HG02943 (cell line): ENCODE results near the gene HNRNPL.
"Not testable (repeated sequence)": the region's sequence is repeated elsewhere in the genome, so short reads cannot be mapped to it uniquely, and the experiment has no call there.

Experiments
- ATAC-seq: cut with Tn5 transposase; IDR thresholded peaks from one replicate; pipeline ENCODE4 v1.9.1; 2021; ENCODE audit warnings: mild to moderate bottlenecking, low read depth, moderate library complexity; ENCODE audit not compliant: unreplicated experiment

The HNRNPL gene

GRCh38 chr19:38834104-38834490, 15.7 kb downstream of the HNRNPL start:
- no peak for ATAC-seq

DNA sequence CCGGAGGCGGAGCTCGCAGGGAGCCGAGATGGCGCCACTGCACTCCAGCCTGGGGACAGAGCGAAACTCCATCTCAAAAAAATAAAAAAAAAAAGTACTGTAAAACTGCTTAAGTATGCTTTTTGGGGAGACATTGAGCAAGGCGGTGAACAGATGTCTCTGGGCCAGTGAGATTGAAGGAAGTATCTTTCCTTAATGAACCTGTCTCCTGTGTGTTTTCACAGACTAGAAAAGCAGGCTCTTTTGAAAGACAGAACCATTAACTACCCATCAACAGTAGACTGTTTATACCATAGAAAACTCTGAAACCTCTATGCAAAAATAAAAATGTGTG, 16.7 kb downstream of the HNRNPL start:
- ATAC-seq, result no peak

DNA sequence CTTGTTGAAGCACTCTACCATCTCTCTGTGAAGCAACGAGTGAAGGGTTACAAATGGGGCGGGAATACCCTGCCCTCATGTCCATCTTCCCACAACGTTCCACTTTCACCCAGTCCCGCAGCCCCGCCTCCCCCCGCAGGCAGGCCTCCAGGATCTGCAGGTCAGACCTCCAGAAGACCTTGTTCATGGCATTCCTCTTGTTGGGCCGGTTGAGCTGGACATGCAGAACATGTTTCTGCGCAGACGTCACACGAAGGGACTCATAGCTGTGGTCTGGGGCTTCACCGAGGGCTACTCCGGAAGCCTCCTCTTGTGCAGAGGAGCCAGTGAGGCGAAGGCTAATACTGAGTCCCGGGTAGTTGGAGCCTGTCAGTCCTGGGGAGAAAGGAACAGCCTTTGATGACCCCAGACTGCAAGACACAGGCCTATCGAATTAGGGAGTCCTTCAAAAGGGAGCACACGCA, 18.6 kb downstream of the HNRNPL start:
- ATAC-seq, result peak; percentile 43

DNA sequence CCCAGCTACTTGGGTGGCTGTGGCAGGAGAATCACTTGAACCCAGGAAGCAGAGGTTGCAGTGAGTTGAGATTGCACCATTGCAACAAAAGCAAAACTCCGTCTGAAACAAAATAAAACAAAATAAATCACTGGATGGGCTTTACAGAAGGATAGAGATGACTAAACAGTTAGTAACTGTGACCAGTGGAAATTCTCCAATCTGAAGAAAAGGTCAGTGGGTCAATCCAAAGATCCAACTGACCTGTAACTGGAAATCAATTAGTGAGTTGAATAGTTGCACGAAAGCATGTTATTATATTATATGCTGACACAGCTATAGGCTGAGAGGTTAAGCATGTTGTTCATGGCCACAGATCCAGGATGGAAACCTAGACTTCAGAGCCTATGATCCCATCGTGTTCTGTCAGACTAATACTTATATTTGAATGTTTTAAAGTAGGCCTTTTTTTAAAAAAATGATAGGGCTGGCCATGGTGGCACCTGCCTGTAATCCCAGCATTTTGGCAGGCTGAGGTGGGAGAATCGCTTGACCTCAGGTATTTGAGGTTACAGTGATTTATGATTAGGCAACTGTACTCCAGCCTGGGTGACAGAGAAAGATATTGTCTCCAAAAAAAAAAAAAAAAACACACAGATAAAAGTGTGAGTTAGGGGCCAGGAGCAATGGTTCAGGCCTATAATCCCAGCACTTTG, 19.6 kb downstream of the HNRNPL start:
- ATAC-seq, result no peak

GRCh38 chr19:38829203-38829602, 20.6 kb downstream of the HNRNPL start:
- ATAC-seq, result not testable (repeated sequence)

GRCh38 chr19:38826856-38827551, 22.8 kb downstream of the HNRNPL start:
- no peak for ATAC-seq

GRCh38 chr19:38825936-38826335, 23.9 kb downstream of the HNRNPL start:
- not testable (repeated sequence) for ATAC-seq

- ATAC-seq, result not testable (repeated sequence)
Observed at GRCh38 chr19:38821230-38821825, 28.5 kb downstream of the HNRNPL start.

DNA sequence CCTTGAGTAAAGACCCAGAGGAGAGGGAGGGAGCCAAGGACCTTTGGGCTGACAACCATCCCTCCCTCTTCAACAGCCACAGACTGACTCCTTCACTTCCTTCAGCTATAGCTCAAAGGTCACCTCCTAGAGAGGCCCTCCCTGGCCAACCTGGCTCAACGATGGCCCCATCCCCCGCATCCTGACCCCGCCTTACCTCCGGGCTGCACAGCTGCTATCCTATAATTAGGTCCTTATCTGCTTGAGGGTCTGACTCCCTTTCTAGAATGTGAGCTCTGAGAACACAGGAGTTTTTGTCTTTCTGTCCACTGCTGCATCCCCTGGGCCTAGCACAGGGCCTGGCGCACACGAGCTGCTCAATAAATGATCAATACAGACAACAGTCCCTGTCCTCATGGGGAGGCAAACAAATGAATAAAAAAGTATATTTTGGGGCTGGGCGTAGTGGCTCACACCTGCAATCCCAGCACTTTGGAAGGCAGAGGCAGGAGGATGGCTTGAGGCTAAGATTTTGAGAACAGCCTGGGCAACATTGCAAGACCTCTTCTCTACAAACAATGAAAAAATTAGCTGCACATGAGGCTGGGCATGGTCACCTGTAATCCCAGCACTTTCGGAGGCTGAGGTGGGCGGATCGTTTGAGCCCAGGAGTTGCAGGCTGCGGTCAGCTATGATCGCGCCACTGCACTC, 30.4 kb downstream of the HNRNPL start:
- ATAC-seq, result no peak

- ATAC-seq, result no peak
Observed at GRCh38 chr19:38817081-38817480, 32.7 kb downstream of the HNRNPL start.

DNA sequence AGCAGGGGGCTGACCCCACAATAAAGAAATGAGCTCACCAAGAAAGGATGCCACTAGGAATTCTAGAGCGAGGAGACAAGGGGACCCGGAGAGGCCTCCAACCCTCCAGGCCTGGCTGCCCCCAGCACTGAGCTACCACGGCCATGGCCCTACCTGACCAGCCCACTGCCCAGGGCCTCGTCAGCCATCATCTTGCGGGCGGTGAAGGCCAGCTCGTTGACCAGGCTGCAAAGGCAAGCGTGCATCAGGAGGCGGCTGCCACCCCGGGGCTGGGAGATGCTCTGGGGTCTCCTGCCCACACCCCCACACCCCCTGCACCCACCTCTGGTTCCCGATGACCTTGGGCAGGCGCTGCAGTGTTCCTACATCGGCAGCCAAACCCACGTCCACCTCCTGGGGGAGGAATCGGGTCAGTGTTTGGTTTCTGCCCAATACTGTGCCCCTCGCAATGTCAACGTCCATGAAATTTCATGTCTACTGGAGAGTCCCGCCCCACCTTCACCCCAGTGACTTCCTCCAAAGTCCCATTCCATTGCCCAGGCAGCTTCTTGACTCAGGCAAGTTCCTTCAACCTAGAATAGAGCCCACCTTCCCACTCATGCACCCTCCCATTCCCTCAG, 33.5 kb downstream of the HNRNPL start:
- ATAC-seq, result no peak

DNA sequence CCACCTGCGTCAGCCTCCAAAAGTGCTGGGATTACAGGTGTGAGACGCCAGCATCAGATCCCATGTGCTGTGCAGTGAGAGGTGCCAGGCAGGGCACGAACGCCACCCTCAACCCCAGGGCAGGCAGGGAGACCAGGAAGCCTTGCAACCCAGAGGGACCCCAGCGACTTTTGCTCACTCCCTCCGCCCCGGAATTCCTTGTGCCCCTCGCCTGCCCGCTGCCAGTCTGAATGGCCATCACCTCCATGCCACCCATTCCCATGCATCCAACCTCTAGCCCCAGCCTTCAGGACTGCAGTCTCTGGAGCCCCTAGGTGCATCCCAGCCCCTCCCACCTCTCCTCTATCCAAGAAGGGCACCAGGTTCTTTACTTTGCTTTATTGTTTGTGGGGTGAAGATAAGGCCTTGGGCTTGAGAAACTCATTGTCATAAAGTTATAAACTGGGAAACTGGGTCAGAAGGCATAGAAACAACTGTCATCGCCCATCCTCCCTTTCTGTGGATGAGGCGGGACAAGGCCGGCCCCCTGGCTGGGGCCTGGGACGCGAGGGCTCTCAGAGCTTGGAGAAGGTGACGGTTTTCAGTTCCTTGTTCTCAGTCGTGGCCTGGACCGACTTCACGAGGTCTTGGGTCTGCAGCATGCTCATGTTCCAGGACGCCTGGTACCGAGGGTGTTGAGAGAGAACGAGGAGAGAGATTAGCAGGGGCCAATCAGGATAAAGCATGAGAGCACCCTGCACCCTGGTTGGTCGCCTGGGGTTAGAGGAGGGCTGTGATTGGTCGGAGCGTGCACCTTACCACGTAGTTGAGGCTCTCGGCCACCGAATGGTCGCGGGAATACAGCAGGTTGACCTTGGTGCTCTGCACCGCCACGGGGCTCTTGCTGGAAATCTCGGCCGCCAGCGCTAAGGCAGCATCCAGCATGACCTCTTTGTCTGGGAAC, 34.5 kb downstream of the HNRNPL start:
- ATAC-seq, result no peak

DNA sequence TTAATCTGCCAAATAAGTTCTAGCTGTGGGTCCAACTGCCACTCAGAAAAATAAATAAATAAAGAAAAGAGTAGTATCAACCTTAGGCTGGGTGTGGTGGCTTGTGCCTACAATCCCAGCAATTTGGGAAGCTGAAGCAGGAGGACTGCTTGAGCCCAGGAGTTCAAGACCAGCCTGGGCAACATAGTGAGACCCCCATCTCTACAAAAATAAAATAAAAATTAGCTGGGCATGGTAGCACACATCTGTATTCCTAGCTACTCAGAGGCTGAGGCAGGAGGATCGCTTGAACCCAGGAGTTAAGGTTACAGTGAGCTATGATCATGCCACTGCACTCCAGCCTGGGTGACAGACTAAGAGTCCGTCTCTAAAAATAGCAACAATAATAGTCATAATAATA, 35.9 kb downstream of the HNRNPL start:
- ATAC-seq, result not testable (repeated sequence)

- ATAC-seq, result no peak
Observed at GRCh38 chr19:38813323-38813722, 36.5 kb downstream of the HNRNPL start.

- ATAC-seq, result no peak
Observed at GRCh38 chr19:38812841-38813320, 36.9 kb downstream of the HNRNPL start, which contains the start of gene LGALS4. TSS of gene LGALS4 (minus strand) at chr19:38812945. CDS start at chr19:38812886, 59 bp downstream.

- ATAC-seq, result no peak
Observed at GRCh38 chr19:38812009-38812840, 37.6 kb downstream of the HNRNPL start.

DNA sequence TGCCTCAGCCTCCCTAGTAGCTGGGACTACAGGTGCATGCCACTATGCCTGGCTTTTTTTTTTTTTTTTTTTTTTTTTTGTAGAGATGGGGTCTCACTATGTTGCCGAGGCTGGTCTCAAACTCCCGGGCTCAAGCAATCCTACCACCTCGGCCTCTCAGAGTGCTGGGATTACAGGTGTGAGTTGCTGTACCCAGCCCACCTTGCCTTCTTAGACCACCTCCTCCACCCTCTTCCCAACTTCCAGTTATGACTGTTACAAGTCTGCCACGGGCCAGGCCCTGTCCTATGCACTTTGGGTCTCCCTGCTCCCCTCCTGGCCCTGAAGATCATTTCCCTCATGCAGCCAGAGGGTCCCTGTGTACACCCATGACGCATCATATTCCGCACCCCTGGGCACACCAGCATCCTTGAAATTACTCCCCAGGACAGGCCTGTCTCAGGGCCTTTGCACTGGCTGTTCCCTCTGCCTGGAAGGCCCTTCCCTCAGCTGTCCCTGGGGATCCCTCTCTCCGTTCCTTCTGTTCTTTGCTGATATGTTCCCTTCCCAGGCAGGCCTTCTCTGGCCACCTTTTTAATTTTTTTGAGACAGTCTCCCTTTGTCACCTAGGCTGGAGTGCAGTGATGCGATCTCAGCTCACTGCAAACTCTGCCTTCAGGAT, 40.1 kb downstream of the HNRNPL start:
- ATAC-seq, result no peak

DNA sequence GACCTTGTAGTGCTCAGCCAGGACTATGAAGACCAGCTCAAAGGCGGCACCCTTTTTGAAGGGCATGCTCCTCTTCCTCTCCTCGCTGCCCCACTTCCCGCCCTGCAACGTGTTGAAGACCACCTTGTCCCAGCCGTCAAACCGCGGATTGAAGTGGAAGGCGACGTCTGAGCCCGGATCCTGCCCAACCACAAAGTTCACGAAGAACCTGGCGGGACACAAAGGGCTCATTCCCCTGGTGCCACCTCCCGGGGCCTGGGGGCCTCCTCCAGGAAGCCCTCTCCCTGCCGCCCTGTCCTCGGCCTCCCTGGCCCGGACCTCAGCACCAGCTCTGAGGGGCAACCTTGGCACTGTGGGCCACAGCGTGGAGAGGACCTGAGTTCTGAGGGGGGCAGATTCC, 41.0 kb downstream of the HNRNPL start:
- no peak for ATAC-seq
